Measurements from ENCODE around the gene IL1A.

Gene IL1A

GRCh38 chr2:112755444-112755843 is 28.8 kb downstream of the IL1A start:
- Histone ChIP-seq H3K9me3 (no peaks in the 10 kb centered on the region), H3K4me3 (ENCODE audit: low read depth, low read length) (no peak overlapping the region), H3K27me3 (no peaks in the 10 kb centered on the region), H3K4me1 (no peaks in the 10 kb centered on the region), H3K36me3 (peaks cover 15% of the 10 kb centered on the region)
- TF ChIP-seq, protein P1, sequence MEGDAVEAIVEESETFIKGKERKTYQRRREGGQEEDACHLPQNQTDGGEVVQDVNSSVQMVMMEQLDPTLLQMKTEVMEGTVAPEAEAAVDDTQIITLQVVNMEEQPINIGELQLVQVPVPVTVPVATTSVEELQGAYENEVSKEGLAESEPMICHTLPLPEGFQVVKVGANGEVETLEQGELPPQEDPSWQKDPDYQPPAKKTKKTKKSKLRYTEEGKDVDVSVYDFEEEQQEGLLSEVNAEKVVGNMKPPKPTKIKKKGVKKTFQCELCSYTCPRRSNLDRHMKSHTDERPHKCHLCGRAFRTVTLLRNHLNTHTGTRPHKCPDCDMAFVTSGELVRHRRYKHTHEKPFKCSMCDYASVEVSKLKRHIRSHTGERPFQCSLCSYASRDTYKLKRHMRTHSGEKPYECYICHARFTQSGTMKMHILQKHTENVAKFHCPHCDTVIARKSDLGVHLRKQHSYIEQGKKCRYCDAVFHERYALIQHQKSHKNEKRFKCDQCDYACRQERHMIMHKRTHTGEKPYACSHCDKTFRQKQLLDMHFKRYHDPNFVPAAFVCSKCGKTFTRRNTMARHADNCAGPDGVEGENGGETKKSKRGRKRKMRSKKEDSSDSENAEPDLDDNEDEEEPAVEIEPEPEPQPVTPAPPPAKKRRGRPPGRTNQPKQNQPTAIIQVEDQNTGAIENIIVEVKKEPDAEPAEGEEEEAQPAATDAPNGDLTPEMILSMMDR (IDR thresholded peaks at IDR 0.05; ENCODE audit: low read depth, low read length): no peak
- no peak for DNase-seq

DNA sequence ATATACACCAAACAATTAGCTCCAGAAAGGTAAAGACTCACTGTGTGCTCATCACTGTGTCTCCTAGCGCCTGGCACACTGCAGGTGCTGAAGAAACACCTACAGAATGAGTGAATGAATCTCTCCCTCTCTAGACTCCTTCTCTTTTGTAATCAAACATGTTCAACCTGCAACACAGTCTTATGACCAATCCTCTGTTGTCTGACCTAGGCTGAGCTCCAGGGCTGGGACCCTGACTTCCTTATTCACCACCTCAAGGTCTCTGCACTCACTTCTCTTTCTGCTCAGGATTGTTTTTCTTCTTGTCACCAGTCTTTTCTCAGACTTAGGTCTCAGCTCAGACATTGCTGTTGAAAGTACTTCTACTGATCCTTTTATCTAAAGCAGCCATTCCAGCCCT is 29.7 kb downstream of the IL1A start:
- TF ChIP-seq, protein P1 (IDR thresholded peaks at IDR 0.05; ENCODE audit: low read depth, low read length): no peak
- no peak for DNase-seq
- Histone ChIP-seq H3K9me3 (no peaks in the 10 kb centered on the region), H3K27me3 (no peaks in the 10 kb centered on the region), H3K4me3 (ENCODE audit: low read depth, low read length) (no peak overlapping the region), H3K4me1 (no peaks in the 10 kb centered on the region), H3K36me3 (peaks cover 15% of the 10 kb centered on the region)

GRCh38 chr2:112752667-112753066 is 31.6 kb downstream of the IL1A start:
- DNase-seq: no peak
- no peaks in the 10 kb centered on the region for H3K9me3 ChIP-seq
- peaks cover 15% of the 10 kb centered on the region for H3K36me3 ChIP-seq
- TF ChIP-seq, protein P1 (IDR thresholded peaks at IDR 0.05; ENCODE audit: low read depth, low read length): no peak
- no peak overlapping the region for H3K4me3 ChIP-seq (ENCODE audit: low read depth, low read length)
- H3K4me1 ChIP-seq: no peaks in the 10 kb centered on the region
- no peaks in the 10 kb centered on the region for H3K27me3 ChIP-seq

DNA sequence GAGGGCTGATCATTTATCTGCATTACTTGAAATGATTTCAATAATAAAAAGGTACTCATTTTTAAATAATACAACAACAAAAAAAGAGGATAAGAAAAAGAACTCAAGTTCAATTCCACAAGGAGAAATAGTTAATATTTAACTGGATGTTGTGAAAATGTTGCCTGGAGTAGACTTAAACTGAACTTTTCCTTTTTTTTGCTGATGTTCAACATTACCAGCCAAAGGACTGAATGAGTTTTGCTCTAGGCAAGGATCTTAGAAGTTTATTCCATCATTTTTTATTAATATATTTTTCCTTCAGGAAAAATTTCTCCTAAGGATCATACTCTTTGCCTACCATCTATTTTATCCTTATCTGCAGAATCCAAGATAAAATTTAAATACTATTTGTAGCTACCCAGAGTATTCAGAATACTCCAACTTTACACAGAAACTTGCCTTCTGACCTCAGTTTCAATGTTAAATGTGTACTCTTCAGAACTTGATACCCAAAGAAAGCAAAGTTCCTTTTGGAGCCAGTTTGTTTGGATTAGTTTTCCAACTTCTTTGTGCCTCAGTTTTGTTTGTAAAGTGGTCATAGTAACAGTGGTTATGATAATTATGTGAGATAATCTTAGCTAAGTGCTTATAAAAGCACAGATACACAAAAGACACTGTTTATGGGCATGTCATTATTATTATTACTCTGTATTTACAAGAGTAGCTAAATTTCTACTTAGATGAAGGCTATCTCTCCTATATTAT is 32.7 kb downstream of the IL1A start:
- no peaks in the 10 kb centered on the region for H3K9me3 ChIP-seq
- no peaks in the 10 kb centered on the region for H3K4me1 ChIP-seq
- no peaks in the 10 kb centered on the region for H3K27me3 ChIP-seq
- peaks cover 12% of the 10 kb centered on the region for H3K36me3 ChIP-seq
- DNase-seq: no peak
- TF ChIP-seq, protein P1 (IDR thresholded peaks at IDR 0.05; ENCODE audit: low read depth, low read length): no peak
- H3K4me3 ChIP-seq (ENCODE audit: low read depth, low read length): no peak overlapping the region

DNA sequence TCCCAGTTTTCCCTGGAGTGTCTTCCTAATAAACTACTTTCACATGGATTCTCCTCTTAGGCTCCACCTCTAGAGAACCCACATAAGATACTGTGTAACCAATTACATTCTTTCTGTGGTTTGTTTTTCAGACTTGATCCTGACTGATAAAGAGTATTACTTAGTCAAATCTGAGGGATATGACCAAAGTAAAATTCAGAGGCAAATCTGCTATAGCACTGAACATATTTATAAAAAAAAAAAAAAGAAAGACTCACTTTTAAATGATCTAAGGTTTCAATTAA is 33.8 kb downstream of the IL1A start:
- no peaks in the 10 kb centered on the region for H3K4me1 ChIP-seq
- no peak overlapping the region for H3K4me3 ChIP-seq (ENCODE audit: low read depth, low read length)
- no peaks in the 10 kb centered on the region for H3K9me3 ChIP-seq
- no peaks in the 10 kb centered on the region for H3K27me3 ChIP-seq
- no peak for DNase-seq
- TF ChIP-seq, protein P1 (IDR thresholded peaks at IDR 0.05; ENCODE audit: low read depth, low read length): no peak
- peaks cover 3% of the 10 kb centered on the region for H3K36me3 ChIP-seq

- no peaks in the 10 kb centered on the region for H3K27me3 ChIP-seq
- H3K4me3 ChIP-seq (ENCODE audit: low read depth, low read length): no peak overlapping the region
- peaks cover 3% of the 10 kb centered on the region for H3K36me3 ChIP-seq
- TF ChIP-seq, protein P1 (IDR thresholded peaks at IDR 0.05; ENCODE audit: low read depth, low read length): peak; percentile 78
- DNase-seq: peak; percentile 75
- no peaks in the 10 kb centered on the region for H3K9me3 ChIP-seq
- no peaks in the 10 kb centered on the region for H3K4me1 ChIP-seq
Measured at GRCh38 chr2:112749755-112750559, 34.3 kb downstream of the IL1A start.

All from BE2C (cell line).